CD8-positive, alpha-beta memory T cell (primary cell): Measurements from ENCODE around the gene CBX1. TPM values are rescaled to one million over a fixed set of nuclear protein-coding genes. Genes with fewer than 3 reads are reported as not detected.

Experiments used
- CTCF ChIA-PET: fragments of 350-600 bp; sonication (Branson Sonifier 250); formaldehyde crosslinking; loops from one replicate; lab custom pipeline; 2021; ENCODE audit warnings: antibody characterized with exemption; lab: Charles Lee
- POLR2A ChIA-PET: fragments of 350-600 bp; sonication (Branson Sonifier 250); formaldehyde crosslinking; loops from one replicate; lab custom pipeline; 2021; ENCODE audit warnings: antibody characterized with exemption; lab: Charles Lee
- DNase-seq, 5 donors: peaks; one replicate each; pipeline versions ENCODE4 v3.0.0 to v3.0.0-alpha.2; 2020 to 2022; ENCODE audit warnings: mixed read lengths in 1 of 5
- H3K27ac ChIP-seq: one replicate; pipeline ENCODE4 v1.7.0; 2013; ENCODE audit warnings: low read depth, mild to moderate bottlenecking, low read length, moderate library complexity
- H3K27me3 ChIP-seq: 2 replicates; pipeline ENCODE4 v1.7.0; 2013; ENCODE audit warnings: low read length, mild to moderate bottlenecking; ENCODE audit not compliant: insufficient read depth, poor library complexity, severe bottlenecking
- H3K36me3 ChIP-seq: 2 replicates; pipeline ENCODE4 v1.7.0; 2013; ENCODE audit warnings: mild to moderate bottlenecking, low read length, moderate library complexity; ENCODE audit not compliant: insufficient read depth
- H3K4me1 ChIP-seq: 2 replicates; pipeline ENCODE4 v1.7.0; 2013; ENCODE audit warnings: mild to moderate bottlenecking, low read length, moderate library complexity; ENCODE audit not compliant: insufficient read depth
- H3K4me3 ChIP-seq: 2 replicates; pipeline ENCODE4 v1.7.0; 2013; ENCODE audit warnings: mild to moderate bottlenecking, low read length
- H3K9me3 ChIP-seq: 2 replicates; pipeline ENCODE4 v1.7.0; 2013; ENCODE audit warnings: mild to moderate bottlenecking, low read length
- H3K27ac Mint-ChIP-seq, 8 donors: one replicate each; pipeline ENCODE4 v1.8.0; 2020 to 2021; ENCODE audit warnings: mixed read lengths in 8 of 8, mild to moderate bottlenecking in 6 of 8, inconsistent platforms in 3 of 8, moderate library complexity in 3 of 8
- H3K27me3 Mint-ChIP-seq, 2 donors: one replicate each; pipeline ENCODE4 v1.8.0; 2020 to 2021; ENCODE audit warnings: mixed read lengths in 2 of 2, mild to moderate bottlenecking in 1 of 2, moderate library complexity in 1 of 2
- H3K36me3 Mint-ChIP-seq, 3 donors: one replicate each; pipeline ENCODE4 v1.8.0; 2020 to 2021; ENCODE audit warnings: mixed read lengths in 3 of 3, inconsistent platforms in 1 of 3, mild to moderate bottlenecking in 1 of 3
- H3K4me1 Mint-ChIP-seq, 3 donors: one replicate each; pipeline ENCODE4 v1.8.0; 2020 to 2021; ENCODE audit warnings: mixed read lengths in 3 of 3, inconsistent platforms in 1 of 3, mild to moderate bottlenecking in 1 of 3
- H3K4me3 Mint-ChIP-seq, 7 donors: one replicate each; pipeline ENCODE4 v1.8.0; 2020 to 2021; ENCODE audit warnings: mixed read lengths in 7 of 7, mild to moderate bottlenecking in 6 of 7, moderate library complexity in 4 of 7, inconsistent platforms in 2 of 7
- H3K9me3 Mint-ChIP-seq, 5 donors: one replicate each; pipeline ENCODE4 v1.8.0; 2020 to 2022; ENCODE audit warnings: mixed read lengths in 5 of 5, mild to moderate bottlenecking in 3 of 5, moderate library complexity in 2 of 5, inconsistent platforms in 1 of 5
- polyA plus RNA-seq: library from polyadenylated mRNA; unstranded; fragments of 300-500 nt; fragmentation: Illumina TruSeq; gene quantifications from one replicate; pipeline ENCODE4 v1.2.3, GENCODE V29; 2021
- total RNA-seq, 2 experiments: library from RNA; stranded (reverse); gene quantifications; one replicate each; pipeline ENCODE4 v1.2.3, GENCODE V29; 2021

CBX1 gene
- total and polyA plus RNA-seq, 3 experiments from 2014 or later = 21.1 to 65.1 (median 63.1) TPM

- peak overlapping the region in 5 of 7 donors; percentile 2 to 77 (median 17) for H3K4me3 Mint-ChIP-seq
Observed at GRCh38 chr17:48104440-48104839, 3.2 kb upstream of the CBX1 start.

DNA sequence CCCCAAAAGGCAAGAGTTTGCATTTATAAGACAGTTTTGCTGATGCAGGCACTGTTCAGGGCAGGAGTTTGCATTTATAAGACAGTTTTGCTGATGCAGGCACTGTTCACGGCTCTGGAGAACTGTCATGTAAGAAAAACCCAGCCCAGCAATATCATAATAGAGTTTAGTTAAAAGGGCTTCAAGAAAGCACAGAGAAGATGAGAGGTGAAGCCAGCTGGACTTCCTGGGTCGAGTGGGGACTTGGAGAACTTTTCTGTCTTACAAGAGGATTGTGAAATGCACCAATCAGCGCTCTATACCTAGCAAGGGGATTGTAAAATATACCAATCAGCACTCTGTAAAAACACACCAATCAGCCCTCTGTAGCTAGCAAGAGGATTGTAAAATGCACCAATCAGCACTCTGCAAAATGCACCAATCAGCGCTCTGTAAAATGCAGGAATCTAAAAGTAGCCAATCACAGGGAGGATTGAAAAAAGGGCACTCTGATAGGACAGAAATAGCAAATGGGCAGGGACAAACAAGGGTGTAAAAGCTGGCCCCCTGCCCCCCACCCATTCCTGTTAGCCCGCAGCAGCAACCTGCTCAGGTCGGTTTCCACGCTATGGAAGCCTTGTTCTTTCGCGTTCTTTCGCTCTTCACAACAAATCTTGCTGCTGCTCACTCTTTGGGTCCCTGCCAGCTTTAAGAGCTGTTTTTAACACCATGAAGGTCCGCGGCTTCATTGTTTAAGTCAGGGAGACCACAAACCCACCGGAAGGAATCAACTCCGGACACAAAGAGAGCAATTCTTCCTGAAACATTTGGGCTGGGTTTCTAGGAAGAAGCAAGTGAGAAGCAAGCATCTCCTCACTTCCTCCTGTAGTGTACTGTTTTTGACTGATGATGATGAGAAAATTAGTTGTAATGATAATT is 1.8 kb upstream of the CBX1 start:
- Mint-ChIP-seq H3K27ac (peak overlapping the region in 6 of 8 donors; percentile 18 to 87 (median 64)), H3K36me3 (peaks cover 0 to 9% (median 0%) of the 10 kb centered on the region in 3 donors), H3K4me1 (peaks cover 37 to 54% (median 52%) of the 10 kb centered on the region in 3 donors), H3K9me3 (no peaks in the 10 kb centered on the region), H3K27me3 (peaks cover 0 to 6% of the 10 kb centered on the region in 2 donors), H3K4me3 (peak overlapping the region; percentile 32 to 85 (median 50))
- Histone ChIP-seq H3K36me3 (no peaks in the 10 kb centered on the region), H3K9me3 (no peaks in the 10 kb centered on the region), H3K27me3 (no peaks in the 10 kb centered on the region), H3K4me3 (no peak overlapping the region), H3K27ac (no peak overlapping the region), H3K4me1 (peaks cover 8% of the 10 kb centered on the region)
- ChIA-PET POLR2A (interaction anchor here (1.3 kb wide), 1 partner anchor 10 kb away, joined by 4 read pairs; no protein-coding TSS in a partner anchor), CTCF (interaction anchor here (0.6 kb wide), 1 partner anchor 28 kb away, joined by 3 read pairs; no protein-coding TSS in a partner anchor)
- DNase-seq = peak in 3 of 5 donors; percentile 7 to 49 (median 36)

More at GRCh38 chr17:48104440-48104839, 3.2 kb upstream of the CBX1 start:
- H3K4me1 ChIP-seq = peaks cover 16% of the 10 kb centered on the region
- Mint-ChIP-seq H3K27me3 (peaks cover 0 to 6% of the 10 kb centered on the region in 2 donors), H3K9me3 (no peaks in the 10 kb centered on the region), H3K4me1 (peaks cover 46 to 64% (median 60%) of the 10 kb centered on the region in 3 donors), H3K36me3 (peaks cover 0 to 11% (median 0%) of the 10 kb centered on the region in 3 donors), H3K27ac (peak overlapping the region in 3 of 8 donors; percentile 21 to 65 (median 51))
- H3K36me3 ChIP-seq = no peaks in the 10 kb centered on the region
- H3K27ac ChIP-seq = no peak overlapping the region
- ChIA-PET POLR2A (no interaction called here), CTCF (interaction anchor here (0.9 kb wide), 1 partner anchor 9 kb away, joined by 3 read pairs; no protein-coding TSS in a partner anchor)
- no peak for DNase-seq
- H3K9me3 ChIP-seq = no peaks in the 10 kb centered on the region
- no peaks in the 10 kb centered on the region for H3K27me3 ChIP-seq
- no peak overlapping the region for H3K4me3 ChIP-seq

GRCh38 chr17:48102043-48102750 is 919 bp upstream of the CBX1 start:
- Histone ChIP-seq H3K9me3 (no peaks in the 10 kb centered on the region), H3K27me3 (no peaks in the 10 kb centered on the region), H3K4me1 (peaks cover 7% of the 10 kb centered on the region), H3K27ac (no peak overlapping the region), H3K4me3 (no peak overlapping the region), H3K36me3 (no peaks in the 10 kb centered on the region)
- Mint-ChIP-seq H3K27ac (peak overlapping the region in 6 of 8 donors; percentile 19 to 87 (median 63)), H3K4me1 (peaks cover 33 to 54% (median 52%) of the 10 kb centered on the region in 3 donors), H3K4me3 (peak overlapping the region; percentile 52 to 98 (median 90)), H3K27me3 (peaks cover 0 to 6% of the 10 kb centered on the region in 2 donors), H3K36me3 (peaks cover 0 to 4% (median 0%) of the 10 kb centered on the region in 3 donors), H3K9me3 (no peaks in the 10 kb centered on the region)
- ChIA-PET CTCF (no interaction called here), POLR2A (interaction anchor here (1.3 kb wide), 1 partner anchor 11 kb away, joined by 4 read pairs; no protein-coding TSS in a partner anchor)
- DNase-seq = no peak

DNA sequence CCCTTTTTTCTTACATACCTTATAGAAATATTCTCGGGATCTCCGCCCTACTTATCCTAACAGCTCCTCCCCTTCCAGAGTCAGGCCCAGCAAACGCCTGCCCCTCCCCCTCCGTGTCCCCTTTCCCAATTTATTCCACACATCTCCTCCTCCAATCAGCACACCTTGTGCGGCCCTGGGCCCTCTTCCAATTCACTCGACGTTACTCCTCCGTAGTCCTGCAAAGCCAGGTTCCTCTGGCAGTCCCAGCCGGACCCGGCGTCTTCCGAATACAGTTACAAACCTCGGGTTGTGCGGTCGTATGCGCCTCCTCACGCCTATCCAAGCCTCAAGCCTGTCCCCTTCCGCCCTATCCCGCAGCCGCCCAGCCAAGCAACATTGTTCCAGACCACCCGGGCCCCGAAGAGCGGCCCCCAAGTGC is 677 bp downstream of the CBX1 start:
- H3K4me3 ChIP-seq = peak overlapping the region; percentile 73
- Mint-ChIP-seq H3K36me3 (peaks cover 0 to 4% (median 0%) of the 10 kb centered on the region in 3 donors), H3K9me3 (no peaks in the 10 kb centered on the region), H3K27ac (peak overlapping the region in 7 of 8 donors; percentile 21 to 96 (median 83)), H3K4me3 (peak overlapping the region; percentile 82 to 98 (median 90)), H3K4me1 (peaks cover 28 to 50% (median 48%) of the 10 kb centered on the region in 3 donors), H3K27me3 (peaks cover 0 to 6% of the 10 kb centered on the region in 2 donors)
- no peaks in the 10 kb centered on the region for H3K9me3 ChIP-seq
- ChIA-PET CTCF (interaction anchor here (1.1 to 1.3 kb wide), 3 partner anchors 20 to 130 kb away, joined by 3 to 5 read pairs (median 4); partner anchors contain the start of gene CDK5RAP3), POLR2A (interaction anchor here (0.6 to 1.5 kb wide), 2 partner anchors 8 to 11 kb away, joined by 3 read pairs; no protein-coding TSS in a partner anchor)
- H3K27me3 ChIP-seq = no peaks in the 10 kb centered on the region
- H3K36me3 ChIP-seq = no peaks in the 10 kb centered on the region
- H3K27ac ChIP-seq = peak overlapping the region; percentile 38
- peak in 1 of 5 donors; percentile 3 for DNase-seq
- H3K4me1 ChIP-seq = peaks cover 7% of the 10 kb centered on the region

DNA sequence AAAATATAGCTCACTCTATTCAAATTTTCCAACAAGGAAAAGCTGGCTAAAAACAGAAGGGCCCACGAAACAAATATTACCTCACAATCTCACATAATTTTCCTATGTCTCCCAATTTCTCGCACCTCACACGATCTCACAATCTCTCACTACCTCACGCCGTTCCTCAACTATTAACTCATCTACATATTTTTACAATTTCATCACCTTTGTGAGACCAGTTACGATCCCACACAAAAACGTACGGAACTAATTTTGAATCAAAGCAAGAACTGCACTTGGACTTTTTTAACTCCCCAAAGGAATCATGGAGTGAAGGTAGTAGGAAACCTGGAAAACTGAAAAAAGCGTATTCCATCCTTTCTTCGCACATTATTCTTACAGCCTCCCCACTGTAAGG is 1.1 kb downstream of the CBX1 start:
- CTCF ChIA-PET = interaction anchor here (1.3 kb wide), 1 partner anchor 20 kb away, joined by 4 read pairs; no protein-coding TSS in a partner anchor
- no peak overlapping the region for H3K27ac ChIP-seq
- no peaks in the 10 kb centered on the region for H3K9me3 Mint-ChIP-seq

DNA sequence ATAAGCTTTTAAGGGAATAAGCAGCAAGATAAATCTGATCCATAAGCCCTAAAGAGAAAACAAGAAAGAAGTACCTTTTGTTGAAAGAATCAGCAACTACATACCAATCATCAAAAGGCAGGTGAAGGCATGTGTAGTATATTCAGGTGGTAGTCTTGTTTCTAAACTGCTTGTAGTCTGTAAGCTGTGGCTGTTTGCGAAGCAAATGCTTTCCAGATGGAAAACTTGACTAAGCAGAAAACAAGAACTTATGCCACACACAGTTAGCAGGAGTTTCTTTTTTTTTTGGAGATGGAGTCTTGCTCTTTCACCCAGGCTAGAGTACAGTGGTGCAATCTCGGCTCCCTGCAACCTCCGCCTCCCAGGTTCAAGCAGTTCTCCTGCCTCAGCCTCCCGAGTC is 5.7 kb downstream of the CBX1 start:
- Mint-ChIP-seq H3K36me3 (peaks cover 0 to 19% (median 0%) of the 10 kb centered on the region in 3 donors), H3K27ac (peak overlapping the region in 1 of 8 donors; percentile 23), H3K27me3 (peaks cover 0 to under 1% of the 10 kb centered on the region in 2 donors), H3K4me3 (no peak overlapping the region), H3K9me3 (no peaks in the 10 kb centered on the region), H3K4me1 (peaks cover 13 to 25% (median 16%) of the 10 kb centered on the region in 3 donors)
- Histone ChIP-seq H3K27ac (no peak overlapping the region), H3K9me3 (no peaks in the 10 kb centered on the region), H3K36me3 (no peaks in the 10 kb centered on the region), H3K4me3 (no peak overlapping the region), H3K4me1 (peaks cover 6% of the 10 kb centered on the region), H3K27me3 (no peaks in the 10 kb centered on the region)
- no peak for DNase-seq
- POLR2A ChIA-PET = no interaction called here
- CTCF ChIA-PET = interaction anchor here (0.6 to 2.1 kb wide), 6 partner anchors 10 to 779 kb away, joined by 3 to 6 read pairs (median 3); no protein-coding TSS in a partner anchor

More for the DNA sequence above, 1.1 kb downstream of the CBX1 start:
- no peaks in the 10 kb centered on the region for H3K9me3 ChIP-seq
- no peaks in the 10 kb centered on the region for H3K27me3 ChIP-seq
- H3K27me3 Mint-ChIP-seq = peaks cover 0 to 6% of the 10 kb centered on the region in 2 donors
- H3K4me1 ChIP-seq = peaks cover 7% of the 10 kb centered on the region
- peak overlapping the region in 2 of 8 donors; percentile 42 to 69 for H3K27ac Mint-ChIP-seq
- no peak for DNase-seq
- peaks cover 28 to 53% (median 48%) of the 10 kb centered on the region in 3 donors for H3K4me1 Mint-ChIP-seq
- peak overlapping the region; percentile 82 to 98 (median 90) for H3K4me3 Mint-ChIP-seq
- POLR2A ChIA-PET = interaction anchor here (1.5 kb wide), 1 partner anchor 8 kb away, joined by 3 read pairs; no protein-coding TSS in a partner anchor
- peak overlapping the region; percentile 73 for H3K4me3 ChIP-seq
- no peaks in the 10 kb centered on the region for H3K36me3 ChIP-seq
- peaks cover 0 to 7% (median 0%) of the 10 kb centered on the region in 3 donors for H3K36me3 Mint-ChIP-seq
